ENCODE measurements around the gene DENND1A.

The DENND1A gene

DNA sequence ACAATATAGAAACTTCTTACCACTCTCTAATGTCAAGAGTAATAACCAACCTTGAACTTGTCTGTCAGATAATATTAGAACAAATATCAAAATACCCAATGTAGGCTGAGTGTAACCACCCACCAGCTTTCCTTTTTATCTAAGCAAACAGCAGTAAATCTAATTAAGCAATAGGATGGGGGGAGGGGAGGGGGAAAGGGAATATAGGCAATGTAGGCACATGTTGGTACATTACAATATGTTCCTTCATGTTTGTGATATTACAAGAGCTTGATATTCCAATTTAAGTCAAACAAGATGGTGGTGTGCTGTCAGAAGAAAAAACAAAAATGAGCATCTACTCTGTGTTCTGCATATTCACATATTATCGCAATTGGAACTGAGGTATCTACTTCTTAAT lies 158.2 kb downstream of the DENND1A start:
- Histone ChIP-seq H3K27ac (ENCODE audit: low read depth, low read length) (no peak overlapping the region), H3K27me3 (ENCODE audit: low read length) (no peaks in the 10 kb centered on the region), H3K4me2 (ENCODE audit: low read depth, low read length, poor library complexity, severe bottlenecking) (no peak overlapping the region), H3K9me3 (ENCODE audit: insufficient read depth, low read length) (no peaks in the 10 kb centered on the region), H3F3A (ENCODE audit: insufficient read depth) (no peaks in the 10 kb centered on the region), H3K9ac (ENCODE audit: low read length) (no peak overlapping the region), H3K36me3 (ENCODE audit: low read length) (no peaks in the 10 kb centered on the region), H3K9me2 (replicated peaks; ENCODE audit: insufficient read depth, low read length) (no peaks in the 10 kb centered on the region), H3K79me2 (ENCODE audit: insufficient read depth, low read length) (no peaks in the 10 kb centered on the region), H4K20me1 (ENCODE audit: low read depth, low read length) (no peaks in the 10 kb centered on the region), H2AFZ (ENCODE audit: low read depth, low read length, severe bottlenecking) (no peak overlapping the region), H3K4me3 (ENCODE audit: insufficient read depth, low read length, poor library complexity, severe bottlenecking) (no peak overlapping the region)
- TF ChIP-seq EZH2phosphoT487 (conservative IDR thresholded peaks at IDR 0.05; ENCODE audit: low read length) (no peak), CTCF (IDR thresholded peaks at IDR 0.05; ENCODE audit: insufficient read depth, low read length, poor library complexity, severe bottlenecking) (no peak)

GRCh38 chr9:123769719-123770118 lies 160.2 kb downstream of the DENND1A start:
- H3K4me2 ChIP-seq (ENCODE audit: low read depth, low read length, poor library complexity, severe bottlenecking) = no peak overlapping the region
- no peak for TF ChIP-seq CTCF (IDR thresholded peaks at IDR 0.05; ENCODE audit: insufficient read depth, low read length, poor library complexity, severe bottlenecking)
- H3K9ac ChIP-seq (ENCODE audit: low read length) = no peak overlapping the region
- H2AFZ ChIP-seq (ENCODE audit: low read depth, low read length, severe bottlenecking) = no peak overlapping the region
- H3K79me2 ChIP-seq (ENCODE audit: insufficient read depth, low read length) = no peaks in the 10 kb centered on the region
- no peaks in the 10 kb centered on the region for H3K36me3 ChIP-seq (ENCODE audit: low read length)
- no peaks in the 10 kb centered on the region for H3K9me3 ChIP-seq (ENCODE audit: insufficient read depth, low read length)
- no peak overlapping the region for H3K4me3 ChIP-seq (ENCODE audit: insufficient read depth, low read length, poor library complexity, severe bottlenecking)
- H3F3A ChIP-seq (ENCODE audit: insufficient read depth) = no peaks in the 10 kb centered on the region
- H4K20me1 ChIP-seq (ENCODE audit: low read depth, low read length) = no peaks in the 10 kb centered on the region
- no peaks in the 10 kb centered on the region for H3K9me2 ChIP-seq (replicated peaks; ENCODE audit: insufficient read depth, low read length)
- H3K27me3 ChIP-seq (ENCODE audit: low read length) = no peaks in the 10 kb centered on the region
- no peak overlapping the region for H3K27ac ChIP-seq (ENCODE audit: low read depth, low read length)

DNA sequence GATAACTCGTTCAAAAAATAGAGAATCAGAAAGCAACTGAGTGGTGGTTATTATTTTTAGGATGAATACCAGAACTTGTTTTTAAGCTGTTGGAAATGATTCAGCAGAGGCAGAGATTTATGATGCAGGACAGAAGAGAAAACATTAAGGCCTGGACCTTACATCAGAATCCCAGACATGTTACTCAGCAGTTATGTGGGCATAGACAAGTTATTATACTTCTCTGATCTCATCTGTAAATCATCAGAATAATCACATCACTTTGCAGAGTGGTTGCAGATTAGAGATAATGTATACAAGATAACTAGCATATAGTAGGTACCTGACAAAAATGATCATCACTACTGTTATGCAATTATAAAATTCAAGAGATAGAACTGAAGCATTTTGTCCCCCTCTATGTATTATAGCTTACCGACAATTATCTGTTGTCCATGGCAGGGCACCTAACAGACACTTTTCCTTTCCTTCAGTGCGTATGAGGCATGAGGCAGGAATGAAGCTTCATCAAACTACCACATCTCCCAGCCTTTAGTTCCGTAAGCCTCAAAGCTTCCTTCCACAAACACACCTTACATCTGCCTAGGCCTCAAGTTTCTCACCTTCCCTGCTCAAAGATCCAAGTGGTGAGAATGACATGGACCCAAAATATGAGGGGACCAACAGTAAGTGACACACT lies 165.9 kb downstream of the DENND1A start:
- Histone ChIP-seq H3K4me3 (ENCODE audit: insufficient read depth, low read length, poor library complexity, severe bottlenecking) (no peak overlapping the region), H2AFZ (ENCODE audit: low read depth, low read length, severe bottlenecking) (no peak overlapping the region), H3F3A (ENCODE audit: insufficient read depth) (no peaks in the 10 kb centered on the region), H3K27me3 (ENCODE audit: low read length) (no peaks in the 10 kb centered on the region), H3K9ac (ENCODE audit: low read length) (no peak overlapping the region), H4K20me1 (ENCODE audit: low read depth, low read length) (no peaks in the 10 kb centered on the region), H3K36me3 (ENCODE audit: low read length) (no peaks in the 10 kb centered on the region), H3K79me2 (ENCODE audit: insufficient read depth, low read length) (no peaks in the 10 kb centered on the region), H3K9me3 (ENCODE audit: insufficient read depth, low read length) (no peaks in the 10 kb centered on the region), H3K9me2 (replicated peaks; ENCODE audit: insufficient read depth, low read length) (no peaks in the 10 kb centered on the region), H3K27ac (ENCODE audit: low read depth, low read length) (no peak overlapping the region), H3K4me2 (ENCODE audit: low read depth, low read length, poor library complexity, severe bottlenecking) (no peak overlapping the region)
- TF ChIP-seq EZH2phosphoT487 (conservative IDR thresholded peaks at IDR 0.05; ENCODE audit: low read length) (no peak), CTCF (IDR thresholded peaks at IDR 0.05; ENCODE audit: insufficient read depth, low read length, poor library complexity, severe bottlenecking) (no peak)

All from SU-DHL-6 (cell line).